ENCODE measurements around the gene CDK14.

DNA sequence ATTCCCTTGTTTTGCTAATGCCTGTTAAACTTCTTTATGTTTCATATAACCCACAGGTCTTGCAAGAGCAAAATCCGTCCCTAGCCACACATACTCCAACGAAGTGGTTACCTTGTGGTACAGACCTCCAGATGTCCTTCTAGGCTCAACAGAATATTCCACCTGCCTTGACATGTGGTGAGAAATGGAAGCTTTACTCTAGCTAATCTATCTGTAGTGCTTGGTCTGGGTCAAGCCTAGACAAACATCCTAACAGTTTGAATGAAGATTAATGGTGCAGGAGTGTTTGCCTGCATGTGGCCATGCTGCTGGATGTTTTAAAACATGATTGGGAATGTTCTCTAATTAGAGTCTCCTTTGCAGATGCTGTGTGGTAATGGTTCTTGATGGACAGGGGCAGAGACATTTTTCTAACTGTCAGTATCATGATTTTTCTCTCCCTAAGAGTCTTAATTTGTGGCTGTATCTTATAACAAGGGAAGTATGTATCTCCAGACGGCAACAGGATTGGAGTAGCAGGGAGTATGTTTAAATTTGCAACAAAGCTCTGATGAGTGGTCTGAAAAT is 359.6 kb downstream of the CDK14 start:
- TF ChIP-seq CTCF (IDR thresholded peaks at IDR 0.05; ENCODE audit: low read depth, low read length): no peak
- no peak for TF ChIP-seq EZH2phosphoT487 (IDR thresholded peaks at IDR 0.05; ENCODE audit: low read depth)

Data from OCI-LY3 (cell line).